GM12878 (cell line): ENCODE measurements around the gene ME2.

Experiments
- BMI1 ChIP-seq: fragments of 450-650 bp; IDR thresholded peaks from 2 replicates; pipeline ENCODE4 v1.6.1; 2016; ENCODE audit warnings: mild to moderate bottlenecking, moderate library complexity, borderline replicate concordance
- CREM ChIP-seq: IDR thresholded peaks from 2 replicates; pipeline ENCODE4 v1.6.1; 2014; ENCODE audit warnings: antibody characterized with exemption, low read depth
- CTCF ChIP-seq, 3 experiments: IDR thresholded peaks in 2 of 3; conservative IDR thresholded peaks in 1 of 3; 2 replicates each; pipeline ENCODE4 v1.5.1; 2011; ENCODE audit warnings: low read depth in 3 of 3, low read length in 3 of 3, mild to moderate bottlenecking in 3 of 3, control low read depth in 2 of 3, moderate library complexity in 2 of 3, inconsistent platforms in 1 of 3, mixed read lengths in 1 of 3; ENCODE audit not compliant: control insufficient read depth in 2 of 3, insufficient read depth in 1 of 3; ENCODE audit errors: extremely low read depth in 1 of 3
- JUND ChIP-seq: IDR thresholded peaks from 2 replicates; pipeline ENCODE4 v1.6.1; 2012; ENCODE audit warnings: low read depth, mild to moderate bottlenecking, low read length, improper control_type of control experiment, moderate library complexity
- POLR2AphosphoS5 ChIP-seq: IDR thresholded peaks from 2 replicates; pipeline ENCODE4 v1.6.1; 2011; ENCODE audit warnings: mild to moderate bottlenecking, low read length, inconsistent platforms
- PRDM15 ChIP-seq: fragments of 450-650 bp; formaldehyde crosslinking; IDR thresholded peaks from 2 replicates; pipeline ENCODE4 v1.4.0; 2020; ENCODE audit warnings: mild to moderate bottlenecking, moderate library complexity
- RAD51 ChIP-seq: fragments of 450-650 bp; IDR thresholded peaks from 2 replicates; pipeline ENCODE4 v1.6.1; 2016; ENCODE audit warnings: moderate library complexity, mild to moderate bottlenecking, inconsistent platforms
- RFX5 ChIP-seq: IDR thresholded peaks from 2 replicates; pipeline ENCODE4 v1.6.1; 2011; ENCODE audit warnings: low read depth, low read length, improper control_type of control experiment
- SUPT20H ChIP-seq: IDR thresholded peaks from 2 replicates; pipeline ENCODE4 v1.6.1; 2011; ENCODE audit warnings: low read depth, mild to moderate bottlenecking, low read length, moderate library complexity, borderline replicate concordance; ENCODE audit not compliant: control insufficient read depth
- TCF7 ChIP-seq: IDR thresholded peaks from 2 replicates; pipeline ENCODE4 v1.6.1; 2014; ENCODE audit warnings: antibody characterized with exemption, borderline replicate concordance
- ZNF207 ChIP-seq: fragments of 450-650 bp; IDR thresholded peaks from 2 replicates; pipeline ENCODE4 v1.6.1; 2014; ENCODE audit warnings: antibody characterized with exemption, mild to moderate bottlenecking, borderline replicate concordance
- TF ChIP-seq, protein P1 (sequence below): IDR thresholded peaks from 2 replicates; pipeline ENCODE4 v1.6.1; 2012; ENCODE audit warnings: low read depth, low read length, improper control_type of control experiment

DNA sequence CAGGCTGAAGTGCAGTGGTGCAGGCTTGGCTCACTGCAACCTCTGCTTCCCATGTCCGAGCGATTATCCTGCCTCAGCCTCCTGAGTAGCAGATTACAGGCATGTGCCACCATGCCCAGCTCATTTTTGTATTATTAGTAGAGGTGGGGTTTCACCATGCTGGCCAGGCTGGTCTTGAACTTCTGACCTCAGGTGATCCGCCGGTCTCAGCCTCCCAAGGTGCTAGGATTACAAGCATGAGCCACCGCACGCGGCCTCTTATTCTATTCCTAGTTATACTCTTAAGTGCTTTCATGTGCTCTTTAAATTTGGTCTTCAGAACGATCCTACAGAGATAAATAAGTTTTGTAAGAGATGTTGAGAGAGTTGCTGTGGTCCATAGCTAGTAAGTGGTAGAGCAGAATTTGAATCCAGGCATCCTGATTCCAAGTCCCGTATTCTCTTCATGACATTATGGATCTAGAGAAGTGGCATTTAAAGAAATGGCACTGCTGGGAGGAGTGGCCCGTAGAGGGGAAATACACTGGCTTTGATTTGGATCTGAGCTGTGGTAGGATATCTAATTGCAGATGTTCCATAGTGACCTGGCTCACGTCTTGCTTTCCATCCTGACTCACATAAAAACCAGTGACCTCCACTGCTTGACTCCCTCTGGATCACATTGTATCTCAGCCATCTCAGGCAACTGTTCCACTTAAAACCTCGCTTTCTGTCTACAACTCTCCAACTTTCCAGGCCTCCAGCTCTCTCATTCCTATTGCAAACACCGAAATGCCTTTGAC, 22.8 kb upstream of the ME2 start:
- no peak for TF ChIP-seq BMI1
- TF ChIP-seq CTCF (IDR thresholded peaks at IDR 0.05 in 2 of 3, conservative IDR thresholded peaks at IDR 0.05 in 1 of 3; ENCODE audit: control insufficient read depth in 2 of 3, extremely low read depth in 1 of 3, insufficient read depth in 1 of 3, low read depth in 3 of 3, low read length in 3 of 3), result no peak
- TF ChIP-seq CREM, result no peak
- TF ChIP-seq, protein P1, sequence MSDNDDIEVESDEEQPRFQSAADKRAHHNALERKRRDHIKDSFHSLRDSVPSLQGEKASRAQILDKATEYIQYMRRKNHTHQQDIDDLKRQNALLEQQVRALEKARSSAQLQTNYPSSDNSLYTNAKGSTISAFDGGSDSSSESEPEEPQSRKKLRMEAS, result no peak
- TF ChIP-seq PRDM15, result no peak
- TF ChIP-seq TCF7, result no peak
- TF ChIP-seq JUND, result no peak
- TF ChIP-seq RFX5, result no peak
- TF ChIP-seq RAD51, result no peak
- no peak for TF ChIP-seq ZNF207
- TF ChIP-seq POLR2AphosphoS5, result no peak
- no peak for TF ChIP-seq SUPT20H
